SHP77 treated with DMSO at 0.1 percent for 48 hours (cell line): Measurements from ENCODE around the gene NOL7.

Experiments used
- DNase-seq: peaks from one replicate; lab custom pipeline; 2025; lab: John Stamatoyannopoulos, UW

The NOL7 gene

DNA sequence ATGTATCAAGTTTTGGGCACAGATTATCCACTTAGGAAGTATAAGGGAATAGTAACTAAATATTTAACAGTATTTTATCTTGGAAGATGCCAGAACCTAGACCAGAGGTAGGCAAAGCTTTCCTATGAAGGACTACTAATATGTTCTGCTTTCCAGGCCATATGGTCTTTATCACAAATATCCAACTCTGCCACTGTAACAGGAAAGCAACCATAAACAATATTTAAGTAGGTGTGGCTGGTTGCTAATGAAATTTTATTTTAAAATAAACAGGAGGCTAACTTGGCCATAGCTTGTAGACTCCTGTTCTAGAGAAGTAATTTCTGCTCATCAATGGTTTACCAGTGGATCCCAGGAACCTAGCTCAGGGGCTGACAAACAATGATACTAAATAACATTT, 39.4 kb downstream of the NOL7 start:
- no peak for DNase-seq

DNA sequence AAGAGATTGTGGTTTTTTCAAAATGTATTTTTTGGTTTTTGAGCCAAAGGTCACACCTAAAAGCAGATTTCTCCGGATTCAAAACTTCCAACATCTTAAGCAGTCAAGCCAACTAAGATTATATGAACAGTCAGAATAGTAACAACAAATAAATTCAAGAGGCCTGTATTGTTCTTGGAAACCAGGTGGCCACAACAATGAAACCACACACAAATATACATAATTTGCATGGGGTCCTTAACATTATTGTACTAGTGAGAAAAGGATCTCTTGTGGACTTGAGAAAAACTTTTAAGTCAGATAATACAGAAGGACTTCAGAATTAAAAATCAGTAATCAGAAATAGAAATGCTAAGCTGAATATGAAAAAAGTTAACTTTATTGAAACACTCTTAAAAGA, 40.6 kb downstream of the NOL7 start:
- no peak for DNase-seq

DNA sequence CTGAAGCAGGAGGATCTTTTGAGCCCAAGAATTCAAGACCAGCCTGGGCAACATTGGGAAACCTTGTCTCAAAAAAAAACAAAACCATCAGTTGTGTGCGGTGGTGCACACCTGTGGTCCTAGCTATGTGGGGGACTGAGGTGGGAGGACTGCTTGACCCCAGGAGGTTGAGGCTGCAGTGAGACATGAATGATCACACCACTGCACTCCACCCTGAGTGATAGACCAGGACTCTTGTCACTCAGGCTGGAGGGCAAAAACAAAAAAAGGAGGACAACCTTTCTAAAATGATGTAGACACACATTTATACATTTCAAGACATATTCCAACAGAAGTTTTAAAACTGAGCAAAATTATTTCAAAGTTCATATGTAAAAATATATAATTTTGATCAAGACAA, 45.1 kb downstream of the NOL7 start:
- no peak for DNase-seq

DNA sequence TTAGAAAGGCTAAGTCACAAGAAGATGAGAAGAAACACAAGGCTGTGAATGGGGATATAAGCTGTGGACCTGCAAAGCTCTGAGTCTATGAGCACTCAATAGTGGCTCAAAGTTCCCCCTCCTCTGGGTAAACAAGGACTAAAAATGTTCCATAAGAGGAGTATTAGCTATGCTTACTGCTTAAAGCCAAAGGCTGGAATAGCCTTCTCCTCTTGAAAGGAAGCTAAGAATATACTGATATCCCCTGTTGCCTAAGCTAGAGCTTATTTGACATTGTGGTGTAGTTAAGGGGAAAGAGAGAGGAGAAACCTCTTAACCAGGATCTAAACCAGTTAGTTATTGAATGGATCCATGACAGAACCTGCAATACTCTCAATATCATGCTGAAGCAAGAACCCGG, 45.8 kb downstream of the NOL7 start:
- DNase-seq: no peak

DNA sequence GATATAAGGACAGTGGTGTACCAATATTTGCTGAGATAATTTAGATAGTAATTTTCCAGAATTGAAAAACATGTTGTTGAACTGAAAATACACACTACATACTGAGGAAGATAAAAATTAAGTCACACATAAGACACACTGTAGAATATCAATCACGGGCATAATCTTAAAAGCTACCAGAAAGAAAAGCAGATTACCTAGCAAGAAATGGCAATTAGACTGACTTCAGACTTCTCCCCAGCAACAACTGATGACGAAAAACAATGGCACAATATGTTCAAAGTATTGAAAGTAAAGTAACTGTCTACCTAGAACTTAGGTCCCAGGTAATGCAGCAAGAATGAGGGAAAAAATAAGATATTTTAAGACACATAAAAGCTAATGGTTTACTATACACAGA, 46.5 kb downstream of the NOL7 start:
- no peak for DNase-seq

DNA sequence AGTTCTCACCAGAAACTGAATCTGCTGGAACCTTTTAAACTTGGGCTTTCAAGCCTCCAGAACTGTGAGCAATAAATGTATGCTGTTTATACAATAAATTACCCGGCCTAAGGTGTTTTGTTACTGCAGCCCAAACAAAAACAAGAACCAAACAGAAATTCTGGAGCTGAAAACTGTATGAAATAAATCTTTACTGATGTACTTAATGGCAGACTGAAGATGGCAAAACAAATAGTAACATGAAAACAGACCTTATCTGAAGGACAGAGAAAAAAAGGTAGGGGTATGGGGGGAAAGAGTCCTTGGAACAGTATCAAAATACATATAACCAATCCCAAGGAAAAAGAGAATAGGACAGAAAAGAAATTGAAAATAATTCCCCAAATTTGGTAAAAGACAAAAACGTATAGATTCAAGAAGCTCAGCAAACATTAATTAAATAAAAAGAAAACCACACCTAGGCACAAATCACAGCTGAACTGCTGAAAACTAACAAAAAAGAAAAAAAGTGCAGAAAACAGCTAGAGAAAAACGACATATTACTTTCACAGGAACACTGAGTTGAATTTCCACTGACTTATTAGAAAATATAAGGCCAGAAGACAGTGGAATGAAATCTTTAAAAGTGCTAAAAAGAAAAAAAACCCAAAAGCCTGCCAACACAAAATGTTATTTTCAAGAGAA, 47.7 kb downstream of the NOL7 start:
- no peak for DNase-seq

DNA sequence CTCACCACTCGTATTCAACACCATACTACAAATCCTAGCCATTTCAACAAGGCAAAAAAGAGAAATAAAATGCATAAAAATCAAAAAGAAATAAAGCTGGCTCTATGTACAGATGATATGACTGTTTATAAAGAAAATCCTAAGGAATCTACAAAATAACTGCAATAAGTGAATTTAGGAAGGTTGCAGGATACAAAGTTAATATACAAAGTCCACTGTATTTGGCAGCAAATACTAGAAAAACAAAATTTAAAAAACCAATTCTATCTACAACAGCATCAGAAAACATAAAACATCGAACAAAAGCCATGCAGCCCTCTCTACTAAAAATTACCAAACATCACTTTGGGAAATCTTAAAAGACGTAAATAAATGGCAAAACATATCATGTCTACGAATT, 48.9 kb downstream of the NOL7 start:
- DNase-seq: no peak

DNA sequence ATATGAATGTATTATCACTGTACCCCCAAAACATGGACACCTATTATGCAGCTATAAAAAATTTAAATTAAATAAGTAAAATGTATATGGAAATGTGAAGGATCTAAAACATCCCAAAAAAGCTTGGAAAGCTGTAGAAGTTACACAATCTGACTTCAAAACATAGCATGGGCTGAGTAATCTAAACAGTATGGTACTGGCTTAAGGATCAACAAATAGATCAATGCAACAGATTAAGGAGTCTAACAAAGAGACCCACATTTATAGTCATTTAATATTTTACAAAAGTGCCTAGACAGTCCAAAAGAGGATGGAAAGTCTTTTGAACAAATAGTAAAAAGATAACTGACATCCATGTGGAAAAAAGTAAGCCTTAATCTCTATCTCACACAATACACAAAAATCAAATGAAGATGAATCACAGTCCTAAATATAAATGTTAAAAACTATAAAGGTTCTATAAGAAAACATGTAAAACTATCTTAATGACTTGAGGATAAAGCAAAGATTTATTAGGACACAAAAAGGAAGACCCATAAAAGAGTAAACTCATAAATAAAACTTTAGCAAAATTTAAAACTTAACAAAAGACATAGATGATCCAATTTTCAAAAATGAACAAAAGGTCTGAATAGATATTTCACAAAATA, 49.7 kb downstream of the NOL7 start:
- no peak for DNase-seq

DNA sequence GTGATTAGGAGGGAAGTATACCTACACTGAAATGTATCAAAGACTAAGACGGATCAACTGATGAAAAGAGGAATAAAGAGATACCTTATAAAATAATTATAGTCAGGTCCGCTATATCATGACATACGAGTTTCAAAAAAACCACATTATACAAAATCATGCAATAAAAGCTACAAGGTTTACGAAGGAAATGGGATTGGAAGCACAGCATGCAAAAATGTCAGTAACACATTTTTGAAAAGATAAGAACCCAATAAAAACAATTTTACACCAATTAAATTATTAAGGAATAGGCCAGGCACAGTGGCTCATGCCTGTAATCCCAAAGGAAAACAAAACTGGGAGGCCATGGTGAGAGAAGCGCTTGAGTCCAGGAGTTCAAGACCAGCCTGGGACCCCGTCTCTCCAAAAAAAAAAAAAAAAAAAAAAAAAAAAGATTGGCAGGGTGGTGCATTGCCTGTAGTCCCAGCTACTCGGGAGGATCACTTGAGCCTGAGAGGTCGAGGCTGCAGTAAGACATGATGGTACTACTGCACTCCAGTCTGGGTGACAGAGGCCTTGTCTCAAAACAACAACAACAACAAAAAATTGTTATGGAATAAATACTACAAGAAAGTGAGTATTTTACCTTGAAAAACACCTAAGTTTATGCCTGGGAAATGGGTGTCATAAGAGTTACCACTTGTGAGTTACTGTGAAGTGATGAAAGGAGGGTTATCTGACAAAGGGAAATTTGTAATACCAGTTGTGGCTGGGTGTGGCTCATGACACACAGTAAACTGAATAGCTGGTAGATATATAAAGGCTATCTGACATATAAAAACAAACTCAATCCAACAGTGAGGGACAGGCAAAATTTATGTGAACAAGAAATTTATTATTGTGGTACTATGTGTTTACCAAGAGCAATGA, 51.3 kb downstream of the NOL7 start:
- no peak for DNase-seq

DNA sequence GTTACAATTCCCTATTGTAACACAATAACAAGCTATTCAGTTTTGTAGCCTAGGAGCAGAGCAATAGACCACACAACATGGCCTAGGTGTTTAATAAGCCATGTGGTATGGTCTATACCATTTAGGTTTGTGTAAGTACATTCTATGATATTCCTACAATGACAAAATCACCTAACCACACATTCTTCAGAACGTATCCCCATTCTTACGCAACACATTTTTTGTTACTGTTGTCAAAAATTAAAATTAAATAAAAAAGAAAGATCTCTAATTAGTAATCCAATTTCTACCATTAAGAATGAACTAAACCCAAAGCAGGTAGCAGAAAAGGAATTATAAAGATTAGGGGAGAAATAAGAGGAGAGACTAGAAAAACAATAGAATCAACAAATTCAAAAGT, 52.5 kb downstream of the NOL7 start:
- DNase-seq: no peak

DNA sequence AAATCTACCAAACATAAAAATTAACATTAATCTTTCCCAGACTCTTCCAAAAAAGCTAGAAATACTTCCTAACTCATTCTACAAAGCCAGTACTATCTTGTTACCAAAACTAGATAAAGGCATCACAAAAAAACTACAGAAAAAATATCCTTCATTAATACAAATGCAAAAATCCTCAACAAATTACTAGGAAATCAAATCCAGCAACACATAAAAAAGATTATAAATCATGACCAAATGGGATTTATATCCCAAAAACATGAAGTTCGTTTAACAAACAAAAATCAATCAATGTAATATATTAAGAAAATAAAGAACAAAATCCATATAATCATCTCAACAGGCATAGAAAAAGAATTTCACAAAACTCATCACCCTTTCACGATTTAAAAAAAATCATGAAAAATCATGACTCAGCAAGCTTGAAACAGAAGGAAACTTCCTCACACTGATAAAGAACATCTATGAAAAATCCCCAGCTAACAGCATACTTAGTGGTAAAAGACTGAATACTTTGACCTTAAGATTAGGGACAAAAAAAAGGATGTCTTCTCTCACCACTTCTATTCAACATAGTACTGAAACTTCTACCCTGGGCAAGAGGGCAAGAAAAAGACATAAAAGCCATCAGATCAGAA, 53.3 kb downstream of the NOL7 start:
- no peak for DNase-seq

DNA sequence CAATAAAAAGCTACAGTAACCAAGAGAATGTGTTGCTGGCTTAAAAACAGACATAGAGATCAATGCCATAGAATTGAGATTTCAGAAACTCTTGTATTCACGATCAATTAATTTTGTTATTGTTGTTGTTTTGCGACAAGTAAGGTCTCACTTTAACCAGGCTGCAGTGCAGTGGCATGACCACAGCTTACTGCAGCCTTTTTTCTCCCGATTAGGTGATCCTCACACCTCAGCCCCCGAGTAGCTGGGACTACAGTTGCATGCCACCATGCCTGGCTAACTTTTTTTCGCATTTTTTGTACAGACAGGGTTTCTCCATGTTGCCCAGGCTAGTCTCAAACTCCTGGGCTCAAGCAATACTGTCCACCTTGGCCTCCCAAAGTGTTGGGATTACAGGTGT, 54.3 kb downstream of the NOL7 start:
- no peak for DNase-seq
